Cardiac fibroblast (primary cell): ENCODE measurements around the gene EYA4.

ENCODE experiments used
- DNase-seq, 2 donors: peaks; one replicate each; pipeline versions ENCODE4 v3.0.0 to v3.0.0-alpha.2; 2010; ENCODE audit warnings: low read depth in 2 of 2
- H3K4me3 ChIP-seq, 2 donors: replicated peaks in 1 of 2; 1 replicate in 1 of 2; 2 replicates in 1 of 2; pipeline ENCODE4 v1.5.1; 2011; ENCODE audit warnings: low read depth in 2 of 2, low read length in 2 of 2, mild to moderate bottlenecking in 2 of 2, moderate library complexity in 1 of 2
- TF ChIP-seq, protein P1 (sequence below): IDR thresholded peaks from one replicate; pipeline ENCODE4 v1.5.1; 2011; ENCODE audit warnings: low read depth, mild to moderate bottlenecking, low read length, inconsistent platforms

EYA4 gene

GRCh38 chr6:133205304-133205703 lies 35.9 kb upstream of the EYA4 start:
- TF ChIP-seq, protein P1, sequence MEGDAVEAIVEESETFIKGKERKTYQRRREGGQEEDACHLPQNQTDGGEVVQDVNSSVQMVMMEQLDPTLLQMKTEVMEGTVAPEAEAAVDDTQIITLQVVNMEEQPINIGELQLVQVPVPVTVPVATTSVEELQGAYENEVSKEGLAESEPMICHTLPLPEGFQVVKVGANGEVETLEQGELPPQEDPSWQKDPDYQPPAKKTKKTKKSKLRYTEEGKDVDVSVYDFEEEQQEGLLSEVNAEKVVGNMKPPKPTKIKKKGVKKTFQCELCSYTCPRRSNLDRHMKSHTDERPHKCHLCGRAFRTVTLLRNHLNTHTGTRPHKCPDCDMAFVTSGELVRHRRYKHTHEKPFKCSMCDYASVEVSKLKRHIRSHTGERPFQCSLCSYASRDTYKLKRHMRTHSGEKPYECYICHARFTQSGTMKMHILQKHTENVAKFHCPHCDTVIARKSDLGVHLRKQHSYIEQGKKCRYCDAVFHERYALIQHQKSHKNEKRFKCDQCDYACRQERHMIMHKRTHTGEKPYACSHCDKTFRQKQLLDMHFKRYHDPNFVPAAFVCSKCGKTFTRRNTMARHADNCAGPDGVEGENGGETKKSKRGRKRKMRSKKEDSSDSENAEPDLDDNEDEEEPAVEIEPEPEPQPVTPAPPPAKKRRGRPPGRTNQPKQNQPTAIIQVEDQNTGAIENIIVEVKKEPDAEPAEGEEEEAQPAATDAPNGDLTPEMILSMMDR, result no peak
- DNase-seq, result no peak

DNA sequence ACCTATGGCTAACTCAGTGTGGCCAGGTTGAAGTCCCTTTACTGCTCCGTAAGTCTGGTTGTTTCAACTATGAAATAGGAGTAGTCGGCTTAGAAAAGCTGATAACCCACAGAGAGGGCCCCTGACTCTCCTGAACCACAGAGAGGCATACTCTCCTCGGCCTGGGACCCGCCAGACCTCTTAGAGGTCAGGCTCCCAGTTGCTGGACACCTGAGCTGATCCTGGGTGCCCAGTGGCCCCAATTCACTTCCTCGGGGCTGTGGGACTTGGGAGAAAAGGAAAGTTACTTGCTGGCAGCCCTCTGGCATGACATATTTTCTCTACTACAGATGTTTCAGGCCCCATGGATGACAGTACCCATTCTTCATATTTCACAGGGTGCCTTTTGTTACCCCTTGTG lies 34.2 kb upstream of the EYA4 start:
- no peak for DNase-seq
- TF ChIP-seq, protein P1, result no peak
- H3K4me3 ChIP-seq, result no peak overlapping the region

More at GRCh38 chr6:133205304-133205703, 35.9 kb upstream of the EYA4 start:
- H3K4me3 ChIP-seq, result no peak overlapping the region

- no peak for DNase-seq
- TF ChIP-seq, protein P1, result no peak
- no peak overlapping the region for H3K4me3 ChIP-seq
Measured at GRCh38 chr6:133207754-133208153, 33.4 kb upstream of the EYA4 start.

DNA sequence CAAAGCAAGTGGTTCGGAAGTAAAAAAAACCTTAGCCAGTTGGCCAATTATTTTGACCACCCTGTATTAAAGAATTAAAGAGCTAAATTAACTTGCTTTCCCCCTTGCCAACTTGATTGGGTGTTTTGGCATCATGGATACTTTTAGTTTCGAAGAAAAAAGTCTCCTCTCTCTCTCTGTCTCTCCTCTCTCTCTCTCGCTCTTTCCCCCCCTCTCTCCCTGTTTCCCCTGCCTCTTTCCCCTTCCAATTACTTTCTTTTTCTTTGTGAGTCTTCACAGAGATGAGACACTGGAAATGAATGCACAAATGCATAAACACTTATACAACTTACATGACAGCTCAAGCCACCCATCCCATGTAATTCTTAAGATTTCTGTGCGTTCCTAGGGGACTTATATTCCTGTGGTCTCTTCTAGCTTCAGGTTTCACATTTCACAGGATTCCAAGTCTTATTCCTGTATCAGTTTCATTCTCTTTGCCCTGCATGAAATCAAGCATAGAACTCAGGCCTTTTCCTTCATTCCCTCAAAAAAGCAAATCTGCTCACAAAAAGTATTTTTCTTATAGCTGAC lies 32.9 kb upstream of the EYA4 start:
- TF ChIP-seq, protein P1, result no peak
- no peak for DNase-seq
- no peak overlapping the region for H3K4me3 ChIP-seq

DNA sequence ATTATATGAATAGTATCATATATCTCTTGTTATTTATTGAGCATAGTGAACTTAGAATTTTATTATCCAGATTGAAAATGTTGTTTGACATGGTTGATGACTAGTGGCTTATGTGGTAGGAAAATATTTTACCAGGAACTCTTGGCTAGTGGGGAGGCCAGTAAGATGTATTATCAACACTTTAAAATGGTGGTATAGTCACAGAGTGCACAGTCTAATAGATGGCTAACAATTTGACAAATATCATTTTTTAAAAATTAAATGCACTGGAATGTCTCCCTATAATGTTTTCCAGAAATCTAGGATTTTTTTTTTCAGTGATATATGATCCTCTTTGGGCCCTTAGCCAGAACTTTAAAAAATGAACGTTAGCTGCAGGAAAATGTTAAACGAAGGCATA lies 26.9 kb upstream of the EYA4 start:
- no peak for DNase-seq
- H3K4me3 ChIP-seq, result no peak overlapping the region
- TF ChIP-seq, protein P1, result no peak

DNA sequence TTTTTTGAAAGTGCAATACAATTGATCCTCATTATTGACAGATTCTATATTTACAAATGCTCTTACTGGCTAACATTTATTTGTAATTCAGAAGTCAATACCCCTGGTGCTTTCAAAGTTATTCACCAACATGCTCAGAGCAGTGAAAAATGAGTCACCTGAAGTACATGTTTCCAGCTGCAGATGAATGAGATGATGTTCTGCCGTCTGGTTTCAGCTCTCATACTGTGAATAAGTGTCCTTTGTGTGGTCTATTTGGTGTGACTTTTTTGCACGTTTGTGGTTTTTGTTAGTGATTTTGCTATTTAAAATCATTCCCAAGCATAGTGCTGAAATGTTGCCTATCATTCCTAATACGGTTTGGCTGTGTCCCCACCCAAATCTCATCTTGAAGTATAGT lies 22.3 kb upstream of the EYA4 start:
- TF ChIP-seq, protein P1, result no peak
- H3K4me3 ChIP-seq, result no peak overlapping the region
- peak in 1 of 2 donors; percentile 2 for DNase-seq

DNA sequence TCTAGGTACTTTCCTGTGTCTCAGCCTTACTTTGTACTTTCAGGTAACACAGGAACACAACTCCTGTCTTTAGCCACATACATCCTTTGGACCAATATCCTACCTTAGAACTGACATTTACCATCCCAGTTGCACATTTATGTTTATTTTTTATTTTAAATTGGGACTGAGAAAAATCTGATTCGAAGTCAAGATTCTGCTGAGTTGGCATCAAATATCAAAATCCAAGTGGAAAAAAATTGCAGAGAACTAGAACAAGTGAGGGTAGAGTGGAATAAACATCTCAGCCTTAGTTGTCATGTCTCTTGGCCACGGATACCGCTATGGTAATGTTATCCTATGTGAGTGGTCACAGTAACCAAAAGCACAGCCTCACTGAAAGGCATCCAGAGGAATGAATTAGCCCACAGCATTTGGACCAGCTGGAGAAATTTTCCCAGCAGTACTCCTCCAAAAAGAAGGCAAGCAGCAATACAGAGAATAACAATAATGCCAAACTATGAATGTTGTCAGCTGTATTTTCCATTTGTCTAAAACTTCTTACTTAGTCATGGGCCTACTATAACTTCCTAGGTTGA lies 17.6 kb upstream of the EYA4 start:
- TF ChIP-seq, protein P1, result no peak
- no peak for DNase-seq
- no peak overlapping the region for H3K4me3 ChIP-seq
